OCI-LY1 (cell line): Measurements from ENCODE around the gene DAP.

Experiments used
- CTCF ChIP-seq: fragments of 200-600 bp; sonication (generic), shearing (Covaris generic); IDR thresholded peaks from 2 replicates; pipeline ENCODE4 v1.5.1; 2017; ENCODE audit warnings: mild to moderate bottlenecking, antibody characterized with exemption, low read length, moderate library complexity, mixed read lengths
- EZH2 ChIP-seq: fragments of 200-600 bp; sonication (generic), shearing (Covaris generic); IDR thresholded peaks from 2 replicates; pipeline ENCODE4 v1.8.0; 2017; ENCODE audit warnings: borderline replicate concordance, mixed run types, mild to moderate bottlenecking, antibody characterized with exemption, low read length, moderate library complexity, mixed read lengths

- no peak for TF ChIP-seq CTCF
- no peak for TF ChIP-seq EZH2
Measured at GRCh38 chr5:10639846-10640368, 121.1 kb downstream of the DAP start.
